Measurements from ENCODE around the gene FAM171A1.

Gene FAM171A1

GRCh38 chr10:15197911-15198310, 173.2 kb downstream of the FAM171A1 start:
- no peak for DNase-seq

GRCh38 chr10:15197276-15197675, 173.8 kb downstream of the FAM171A1 start:
- DNase-seq = no peak

GRCh38 chr10:15196021-15196834, 174.9 kb downstream of the FAM171A1 start:
- DNase-seq = no peak

GRCh38 chr10:15189133-15189885, 181.8 kb downstream of the FAM171A1 start:
- DNase-seq = no peak

- no peak for DNase-seq
Measured at GRCh38 chr10:15188603-15189002, 182.5 kb downstream of the FAM171A1 start.

GRCh38 chr10:15183689-15184481, 187.2 kb downstream of the FAM171A1 start:
- DNase-seq = no peak

- DNase-seq = no peak
Measured at GRCh38 chr10:15182540-15183207, 188.4 kb downstream of the FAM171A1 start.

GRCh38 chr10:15181576-15182156, 189.4 kb downstream of the FAM171A1 start:
- DNase-seq = no peak

GRCh38 chr10:15180736-15181135, 190.4 kb downstream of the FAM171A1 start:
- DNase-seq = no peak

- DNase-seq = no peak
Measured at GRCh38 chr10:15176269-15176668, 194.8 kb downstream of the FAM171A1 start.

GRCh38 chr10:15175587-15175986, 195.5 kb downstream of the FAM171A1 start:
- DNase-seq = no peak

GRCh38 chr10:15172306-15172840, 198.7 kb downstream of the FAM171A1 start:
- DNase-seq = no peak

- no peak for DNase-seq
Measured at GRCh38 chr10:15169555-15170401, 201.3 kb downstream of the FAM171A1 start.

- peak; percentile 92 for DNase-seq
Measured at GRCh38 chr10:15168786-15169554, 202.1 kb downstream of the FAM171A1 start.

- DNase-seq = no peak
Measured at GRCh38 chr10:15168291-15168785, 202.8 kb downstream of the FAM171A1 start, which contains the start of gene NMT2. Gene NMT2 (minus strand): TSS chr10:15168693. CDS start chr10:15168612, 81 bp downstream.

- no peak for DNase-seq
Measured at GRCh38 chr10:15167411-15168290, 203.4 kb downstream of the FAM171A1 start.

- DNase-seq = no peak
Measured at GRCh38 chr10:15166325-15166724, 204.8 kb downstream of the FAM171A1 start.

- DNase-seq = no peak
Measured at GRCh38 chr10:15163253-15163828, 207.7 kb downstream of the FAM171A1 start.

All from GDM1 (cell line).